PC-9 (cell line): ENCODE results near the gene ELFN1. TPM values are rescaled to one million over a fixed set of nuclear protein-coding genes. Genes with fewer than 3 reads are reported as not detected.

Experiments used
- BruUV-seq: library from RNA; stranded (reverse); fragments of 400-500 nt; replicated peaks from 2 replicates; lab custom pipeline; 2021; lab: Mats Ljungman, UMichigan
- CTCF ChIA-PET: fragments of 300-600 bp; sonication (Branson Sonifier 250); formaldehyde crosslinking; loops from one replicate; lab custom pipeline; 2022; ENCODE audit warnings: antibody characterized with exemption; lab: Charles Lee
- POLR2A ChIA-PET: fragments of 300-600 bp; sonication (Branson Sonifier 250); formaldehyde crosslinking; loops from one replicate; lab custom pipeline; 2022; ENCODE audit warnings: antibody characterized with exemption; ENCODE audit not compliant: unreplicated experiment; lab: Charles Lee
- DNase-seq, 2 experiments: peaks; one replicate each; pipeline versions ENCODE4 v3.0.0 to v3.0.0-alpha.2; 2015 to 2022; ENCODE audit warnings: mixed read lengths in 1 of 2
- H2AFZ ChIP-seq: fragments of 200-600 bp; sonication (generic); 2 replicates; pipeline ENCODE4 v1.8.1; 2017; ENCODE audit warnings: antibody characterized with exemption
- H3F3A ChIP-seq: fragments of 200-600 bp; sonication (generic); 2 replicates; pipeline ENCODE4 v1.8.1; 2017; ENCODE audit warnings: antibody characterized with exemption, mild to moderate bottlenecking, low read depth; ENCODE audit not compliant: insufficient read depth
- H3K27ac ChIP-seq: fragments of 200-600 bp; sonication (generic); 2 replicates; pipeline ENCODE4 v1.6.1; 2016; ENCODE audit warnings: mixed run types
- H3K27me3 ChIP-seq: fragments of 200-600 bp; sonication (generic); 2 replicates; pipeline ENCODE4 v1.6.1; 2016; ENCODE audit warnings: low read depth, mixed run types; ENCODE audit not compliant: insufficient read depth
- H3K36me3 ChIP-seq: fragments of 200-600 bp; sonication (generic); 2 replicates; pipeline ENCODE4 v1.6.1; 2016; ENCODE audit warnings: low read depth, mixed run types
- H3K4me1 ChIP-seq: fragments of 200-600 bp; sonication (generic); replicated peaks from 2 replicates; pipeline ENCODE4 v1.6.1; 2016; ENCODE audit warnings: mixed run types; ENCODE audit not compliant: insufficient read depth
- H3K4me2 ChIP-seq: fragments of 200-600 bp; sonication (generic); 2 replicates; pipeline ENCODE4 v1.6.1; 2017; ENCODE audit warnings: mixed run types
- H3K4me3 ChIP-seq: fragments of 200-600 bp; sonication (generic); 2 replicates; pipeline ENCODE4 v1.6.1; 2016; ENCODE audit warnings: mixed run types
- H3K79me2 ChIP-seq: fragments of 200-600 bp; sonication (generic); 2 replicates; pipeline ENCODE4 v1.6.1; 2017; ENCODE audit warnings: low read depth, mixed run types
- H3K9me2 ChIP-seq: fragments of 200-600 bp; sonication (generic); 2 replicates; pipeline ENCODE4 v1.8.1; 2017; ENCODE audit warnings: mild to moderate bottlenecking; ENCODE audit not compliant: insufficient read depth
- H3K9me3 ChIP-seq: fragments of 200-600 bp; sonication (generic); 2 replicates; pipeline ENCODE4 v1.8.1; 2016; ENCODE audit warnings: low read depth; ENCODE audit not compliant: insufficient read depth
- H4K20me1 ChIP-seq: fragments of 200-600 bp; sonication (generic); 2 replicates; pipeline ENCODE4 v1.8.1; 2017; ENCODE audit not compliant: insufficient read depth
- CTCF ChIP-seq: fragments of 200-600 bp; sonication (generic); conservative IDR thresholded peaks from 2 replicates; pipeline ENCODE4 v1.6.1; 2017; ENCODE audit warnings: mixed run types, antibody characterized with exemption, mild to moderate bottlenecking, moderate library complexity
- EZH2 ChIP-seq: fragments of 200-600 bp; sonication (generic); IDR thresholded peaks from 2 replicates; pipeline ENCODE4 v1.8.0; 2017; ENCODE audit warnings: antibody characterized with exemption, low read depth
- intact Hi-C: fragments of 100-400 bp; cut with micrococcal nuclease; formaldehyde crosslinking; loops from one replicate; pipeline ENCODE4 v1.10.0; 2022; ENCODE audit not compliant: unreplicated experiment
- total RNA-seq: library from RNA; stranded (reverse); gene quantifications from 2 replicates; pipeline ENCODE4 v1.2.3, GENCODE V29; 2021

The ELFN1 gene
- total RNA-seq, 1 experiment from 2014 or later: 0.09 TPM

GRCh38 chr7:1713502-1714484, 43.7 kb downstream of the ELFN1 start:
- Histone ChIP-seq H3K79me2 (no peaks in the 10 kb centered on the region), H3K36me3 (no peaks in the 10 kb centered on the region), H4K20me1 (no peaks in the 10 kb centered on the region), H3K27me3 (peaks cover 44% of the 10 kb centered on the region), H3F3A (no peaks in the 10 kb centered on the region; the same call in 1 of the 2 replicates), H3K9me3 (peaks cover 11% of the 10 kb centered on the region), H3K4me3 (no peak overlapping the region), H3K4me1 (peaks cover 14% of the 10 kb centered on the region), H3K9me2 (no peaks in the 10 kb centered on the region), H3K27ac (no peak overlapping the region), H2AFZ (no peak overlapping the region), H3K4me2 (no peak overlapping the region)
- DNase-seq: no peak
- TF ChIP-seq EZH2 (no peak), CTCF (no peak)
- CTCF ChIA-PET: no interaction called here
- POLR2A ChIA-PET: no interaction called here
- no TSS peak for BruUV-seq
- intact Hi-C loops: no loop called here

- no peaks in the 10 kb centered on the region; the same call in 1 of the 2 replicates for H3F3A ChIP-seq
- BruUV-seq: no TSS peak
- no peaks in the 10 kb centered on the region for H3K9me2 ChIP-seq
- no peak overlapping the region for H3K27ac ChIP-seq
- no peak overlapping the region for H2AFZ ChIP-seq
- TF ChIP-seq CTCF (no peak), EZH2 (no peak)
- H3K4me3 ChIP-seq: no peak overlapping the region
- H3K36me3 ChIP-seq: no peaks in the 10 kb centered on the region
- no peak for DNase-seq
- intact Hi-C loops: no loop called here
- no peaks in the 10 kb centered on the region for H4K20me1 ChIP-seq
- no peaks in the 10 kb centered on the region for H3K79me2 ChIP-seq
- CTCF ChIA-PET: interaction anchor here (0.5 kb wide), 1 partner anchor 139 kb away, joined by 8 read pairs; no protein-coding TSS in a partner anchor
- no peak overlapping the region for H3K4me2 ChIP-seq
- peaks cover 14% of the 10 kb centered on the region for H3K4me1 ChIP-seq
- POLR2A ChIA-PET: no interaction called here
- peaks cover 5% of the 10 kb centered on the region for H3K9me3 ChIP-seq
- peaks cover 35% of the 10 kb centered on the region for H3K27me3 ChIP-seq
Observed at GRCh38 chr7:1714583-1715330, 44.7 kb downstream of the ELFN1 start.

GRCh38 chr7:1715331-1715625, 45.2 kb downstream of the ELFN1 start:
- DNase-seq: no peak
- Histone ChIP-seq H3K4me2 (no peak overlapping the region), H3K4me3 (no peak overlapping the region), H3K27me3 (peaks cover 30% of the 10 kb centered on the region), H2AFZ (no peak overlapping the region), H3K9me3 (peaks cover under 1% of the 10 kb centered on the region; the same call in 1 of the 2 replicates), H3F3A (no peaks in the 10 kb centered on the region; the same call in 1 of the 2 replicates), H3K27ac (no peak overlapping the region), H4K20me1 (no peaks in the 10 kb centered on the region), H3K4me1 (peaks cover 14% of the 10 kb centered on the region), H3K79me2 (no peaks in the 10 kb centered on the region), H3K9me2 (no peaks in the 10 kb centered on the region), H3K36me3 (no peaks in the 10 kb centered on the region)
- ChIA-PET CTCF (interaction anchor here (0.5 kb wide), 1 partner anchor 139 kb away, joined by 8 read pairs; no protein-coding TSS in a partner anchor), POLR2A (no interaction called here)
- BruUV-seq: no TSS peak
- TF ChIP-seq EZH2 (no peak), CTCF (no peak)
- intact Hi-C loops: no loop called here
